Measurements from ENCODE around the gene TRIM66.
"Not testable (repeated sequence)": the region's sequence is repeated elsewhere in the genome, so short reads cannot be mapped to it uniquely, and the experiment has no call there.

Gene TRIM66

DNA sequence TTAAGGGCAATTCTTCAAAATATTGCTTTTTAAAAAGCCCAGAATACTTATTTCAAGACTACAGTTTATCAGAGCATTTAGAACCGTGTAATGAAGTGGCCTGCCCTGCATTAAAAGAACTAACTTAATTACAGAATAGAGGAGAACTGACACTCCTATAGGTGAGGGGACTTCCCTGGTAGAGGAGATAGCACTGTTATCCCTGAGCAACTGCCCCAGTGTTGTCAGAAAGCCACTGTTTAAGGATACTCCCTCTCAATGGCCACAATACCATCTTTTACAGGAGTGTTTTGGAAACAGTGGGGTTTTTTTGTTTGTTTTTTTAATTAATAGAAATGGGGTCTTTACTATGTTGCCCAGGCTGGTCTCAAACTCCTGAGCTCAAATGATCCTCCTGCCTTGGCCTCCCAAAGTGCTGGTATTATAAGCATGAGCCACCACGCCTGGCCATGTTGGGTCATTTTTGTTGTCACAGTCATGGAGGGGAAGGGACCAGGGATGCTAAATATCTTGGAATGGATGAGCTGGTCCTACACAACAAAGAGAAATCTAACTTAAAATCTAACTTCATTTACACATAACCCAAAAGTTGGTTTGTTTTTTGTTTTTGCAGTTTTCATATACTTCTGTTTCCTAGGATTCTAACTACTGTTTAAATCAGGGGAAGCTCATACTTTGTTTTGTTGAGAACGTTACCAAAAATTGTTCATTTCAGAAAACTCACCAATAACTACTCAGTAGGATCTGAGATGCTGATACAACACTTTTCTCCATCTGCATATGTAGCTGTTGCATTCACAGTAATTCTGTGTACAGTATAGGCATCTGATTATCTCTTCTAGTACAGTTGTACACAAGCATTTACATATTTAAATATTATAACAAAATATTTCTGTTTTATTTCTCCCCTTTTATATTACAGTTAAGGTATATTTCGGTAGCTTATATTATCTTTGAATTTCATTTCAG is 8.2 kb upstream of the TRIM66 start:
- DNase-seq (ENCODE audit: low read depth) = no peak

DNA sequence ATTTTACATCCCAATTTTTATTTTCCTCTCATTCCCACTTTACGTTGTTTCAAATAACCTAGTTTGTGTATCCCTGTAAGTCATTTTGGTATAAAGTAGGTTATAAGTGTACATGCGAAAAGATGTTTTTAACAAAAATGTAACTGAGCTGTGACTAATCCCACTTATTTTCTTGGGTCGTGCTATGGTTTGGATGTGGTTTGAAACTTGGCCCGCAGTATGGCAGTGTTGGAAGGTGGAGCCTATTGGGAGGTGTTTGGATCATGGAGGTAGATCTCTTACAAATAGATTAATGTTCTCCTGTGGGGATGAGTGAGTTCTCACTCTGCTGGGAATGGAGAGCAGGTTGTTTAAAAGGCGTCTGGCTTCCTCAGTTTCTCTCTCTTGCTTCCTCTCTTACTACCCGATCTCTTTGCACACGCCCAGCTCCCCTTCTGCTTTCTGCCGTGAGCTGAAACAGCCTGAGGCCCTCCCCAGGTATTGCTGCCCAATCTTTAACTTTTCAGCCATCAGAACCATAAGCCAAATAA is 7.3 kb upstream of the TRIM66 start:
- DNase-seq (ENCODE audit: low read depth) = no peak

DNA sequence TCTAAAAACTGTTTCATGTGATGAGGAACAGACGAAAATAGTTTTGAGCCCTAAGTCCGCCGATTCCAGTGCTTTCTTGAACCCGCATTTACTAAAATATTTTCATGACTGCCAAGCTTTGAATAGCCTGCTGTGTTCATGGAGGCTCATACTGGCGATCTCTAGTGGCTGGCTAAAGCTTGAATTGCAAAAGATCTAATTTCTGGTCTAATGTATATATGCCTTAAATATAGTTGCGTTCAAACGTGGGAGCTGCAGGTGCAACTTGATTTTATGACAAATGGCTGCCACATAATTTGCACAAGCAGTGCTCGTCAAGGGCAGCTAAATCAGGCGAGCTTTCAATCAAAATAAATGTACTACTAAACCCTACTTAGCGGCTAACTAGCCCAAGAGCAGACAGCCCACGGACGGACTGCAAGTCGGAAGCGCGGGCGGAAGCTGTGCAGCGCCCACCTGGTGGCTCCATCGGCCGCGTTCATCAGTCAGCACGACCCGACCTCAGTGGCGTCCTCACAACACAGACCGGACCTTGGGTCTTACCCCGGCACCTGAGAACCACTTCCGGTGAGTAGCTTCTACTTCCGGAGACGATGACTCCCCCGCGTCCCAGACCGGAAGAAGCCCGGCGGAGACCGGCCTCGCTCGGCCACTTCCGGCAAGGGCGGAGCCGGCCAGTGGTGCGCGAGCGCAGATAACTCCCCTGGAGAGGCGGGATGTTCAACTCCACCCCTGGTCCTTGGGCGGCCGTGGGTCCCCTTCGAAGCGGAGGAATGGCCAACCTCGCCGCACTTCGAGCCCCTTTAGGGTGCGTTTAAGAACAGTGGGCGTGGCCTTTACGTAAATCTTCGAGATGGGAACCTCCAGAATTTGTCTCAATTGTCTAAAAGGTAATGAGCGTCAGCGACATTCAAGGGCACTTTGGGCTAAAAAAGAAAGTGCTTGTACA is 6.2 kb upstream of the TRIM66 start:
- peak; percentile 95 for DNase-seq (ENCODE audit: low read depth)

DNA sequence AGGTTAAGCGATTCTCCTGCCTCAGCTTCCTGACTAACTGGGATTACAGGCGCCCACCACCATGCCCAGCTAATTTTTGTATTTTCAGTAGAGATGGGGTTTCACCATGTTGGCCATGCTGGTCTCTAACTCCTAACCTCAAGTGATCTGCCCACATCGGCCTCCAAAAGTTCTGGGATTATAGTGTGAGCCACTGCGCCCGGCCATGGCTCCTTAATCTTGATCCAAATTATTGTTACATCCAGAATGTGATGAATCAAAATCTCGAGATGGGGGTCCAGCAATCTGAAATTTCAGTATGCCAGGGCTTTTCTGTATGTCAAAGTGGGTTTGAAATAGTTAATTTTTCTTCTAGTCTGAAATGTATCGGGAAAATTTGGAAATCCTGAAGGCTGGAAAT is 3.9 kb upstream of the TRIM66 start:
- no peak for DNase-seq (ENCODE audit: low read depth)

DNA sequence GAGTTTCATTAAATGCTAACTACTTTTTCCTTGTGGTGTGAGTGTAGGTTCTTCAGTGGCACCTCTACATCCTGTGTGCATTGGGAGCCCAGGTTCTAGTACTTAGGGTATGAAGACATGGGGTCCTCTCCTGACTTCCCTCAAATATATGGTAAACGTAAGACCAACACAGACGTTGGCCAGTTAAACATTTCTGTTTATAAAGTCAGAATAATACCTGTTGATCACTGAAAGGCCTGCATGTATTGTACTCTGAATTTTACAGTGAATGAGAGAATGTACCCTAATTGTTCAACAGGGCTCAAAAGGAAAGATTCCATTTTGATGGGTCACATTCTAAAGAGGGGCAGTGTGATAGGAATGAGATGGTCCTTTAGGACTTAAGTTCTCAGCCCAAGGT is 3.4 kb upstream of the TRIM66 start:
- DNase-seq (ENCODE audit: low read depth) = no peak

DNA sequence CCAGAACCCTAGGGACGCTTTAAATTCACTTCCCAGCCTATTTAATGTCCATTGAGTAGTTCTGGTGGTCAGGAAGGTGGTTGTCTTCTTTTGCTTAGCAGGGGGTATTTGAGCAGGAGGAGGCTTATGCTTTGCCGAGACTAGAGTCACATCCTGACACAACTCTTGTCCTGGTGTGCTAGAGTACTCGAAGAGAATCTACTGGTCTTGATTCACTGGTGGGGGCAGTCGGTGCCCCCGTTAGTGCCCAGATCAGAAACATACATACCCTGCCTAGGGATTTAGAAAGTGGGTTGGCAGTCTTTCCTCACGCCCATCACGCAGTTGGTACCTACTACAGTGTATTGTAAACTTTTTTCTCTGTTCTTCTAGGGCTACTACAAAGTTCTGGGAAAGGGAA is 2.8 kb upstream of the TRIM66 start:
- DNase-seq (ENCODE audit: low read depth) = no peak

DNA sequence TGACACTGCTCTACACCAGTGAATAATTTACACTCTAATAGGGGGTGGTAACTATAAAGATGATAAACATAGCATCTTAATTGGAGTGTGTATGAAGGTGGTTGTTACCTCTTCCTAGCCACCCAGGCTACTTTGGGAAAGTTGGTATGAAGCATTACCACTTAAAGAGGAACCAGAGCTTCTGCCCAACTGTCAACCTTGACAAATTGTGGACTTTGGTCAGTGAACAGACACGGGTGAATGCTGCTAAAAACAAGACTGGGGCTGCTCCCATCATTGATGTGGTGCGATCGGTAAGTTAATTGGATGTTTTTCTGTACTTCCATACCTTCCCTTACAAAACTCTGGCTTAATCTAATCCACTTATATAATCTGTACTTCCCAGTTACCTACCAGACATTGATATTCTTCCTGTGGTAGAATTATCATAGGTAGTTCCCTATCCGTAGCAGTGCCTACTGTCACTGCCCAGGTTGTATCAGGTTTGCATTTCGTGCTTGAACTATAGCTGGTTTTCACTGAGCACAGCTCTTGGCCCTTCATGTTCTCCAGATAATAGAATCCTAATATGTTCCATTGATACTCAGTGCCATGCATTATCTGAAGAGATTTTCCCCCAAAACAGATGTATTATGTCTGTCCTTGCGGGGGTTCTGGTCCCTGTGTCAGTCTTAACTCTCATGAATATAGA is 2.3 kb upstream of the TRIM66 start:
- no peak for DNase-seq (ENCODE audit: low read depth)

DNA sequence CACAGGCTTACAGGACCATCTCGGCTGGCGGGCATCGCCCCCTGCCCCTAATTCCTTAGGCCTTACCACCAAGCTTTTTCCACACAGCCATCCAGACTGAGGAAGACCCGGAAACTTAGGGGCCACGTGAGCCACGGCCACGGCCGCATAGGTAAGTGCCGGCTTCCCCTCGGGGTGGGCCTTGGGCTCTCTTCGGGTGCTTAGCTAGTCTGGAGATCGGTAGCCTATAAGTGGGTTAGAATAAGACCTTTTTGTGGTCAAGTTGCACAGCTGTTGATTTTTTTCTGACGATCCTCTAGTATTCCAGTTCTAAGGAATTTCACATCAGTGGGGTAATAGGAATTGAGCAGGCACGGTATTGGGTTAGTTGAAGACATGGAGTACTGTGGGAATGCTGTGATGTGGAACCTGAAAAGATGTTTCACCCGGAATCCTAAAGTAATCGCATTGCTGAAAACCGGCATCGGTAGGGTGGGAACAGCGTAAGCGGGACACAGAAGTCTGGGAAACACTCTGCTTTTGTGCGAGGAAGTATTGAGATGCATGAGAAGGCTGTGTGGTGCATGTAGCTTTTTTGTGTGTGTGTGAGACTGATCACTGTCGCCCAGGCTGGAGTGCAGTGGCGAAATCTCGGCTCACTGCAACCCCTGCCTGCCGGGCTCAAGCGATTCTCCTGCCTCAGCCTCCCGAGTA is 796 bp upstream of the TRIM66 start:
- DNase-seq (ENCODE audit: low read depth) = no peak

DNA sequence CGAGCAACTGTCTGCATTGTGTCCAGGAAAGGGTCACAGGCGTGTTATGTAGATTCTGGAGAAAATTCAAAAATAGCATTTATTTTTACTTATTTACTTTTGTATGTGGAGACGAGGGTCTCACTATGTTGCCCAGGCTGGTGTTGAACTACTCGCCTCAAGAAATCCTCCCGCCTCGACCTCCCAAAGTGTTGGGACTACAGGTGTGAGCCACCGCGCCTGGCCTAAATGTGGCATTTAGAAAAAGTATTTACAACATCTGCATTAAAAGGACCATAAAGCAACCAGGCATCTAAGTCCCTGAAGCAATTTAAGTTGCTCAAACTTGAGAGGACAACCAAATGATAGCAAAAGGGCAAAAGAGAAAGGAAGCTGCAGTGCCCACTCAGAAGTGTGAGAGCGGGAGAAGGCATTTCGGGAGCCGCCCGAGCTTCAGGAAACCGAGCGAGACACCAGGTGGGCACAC is 595 bp downstream of the TRIM66 start:
- DNase-seq (ENCODE audit: low read depth) = no peak

DNA sequence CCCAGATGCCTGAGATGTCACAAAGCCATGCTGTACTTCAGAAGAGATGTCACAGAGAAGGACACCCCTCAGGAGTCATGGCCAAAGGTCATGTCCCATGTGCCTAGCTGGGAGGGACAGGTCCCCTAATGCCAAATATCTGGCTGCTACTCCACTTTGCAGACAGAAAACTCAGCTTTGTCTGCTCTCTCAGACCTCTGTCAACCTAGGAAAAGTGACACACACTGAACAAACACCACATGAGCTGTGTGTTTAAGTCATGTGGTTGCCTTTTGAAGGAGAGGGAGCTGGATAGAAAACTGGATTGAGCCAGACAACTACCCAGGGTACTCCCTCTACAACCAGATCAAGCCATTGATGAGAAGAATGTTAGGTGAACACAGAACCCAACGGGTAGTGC is 3.5 kb downstream of the TRIM66 start:
- no peak for DNase-seq (ENCODE audit: low read depth)

DNA sequence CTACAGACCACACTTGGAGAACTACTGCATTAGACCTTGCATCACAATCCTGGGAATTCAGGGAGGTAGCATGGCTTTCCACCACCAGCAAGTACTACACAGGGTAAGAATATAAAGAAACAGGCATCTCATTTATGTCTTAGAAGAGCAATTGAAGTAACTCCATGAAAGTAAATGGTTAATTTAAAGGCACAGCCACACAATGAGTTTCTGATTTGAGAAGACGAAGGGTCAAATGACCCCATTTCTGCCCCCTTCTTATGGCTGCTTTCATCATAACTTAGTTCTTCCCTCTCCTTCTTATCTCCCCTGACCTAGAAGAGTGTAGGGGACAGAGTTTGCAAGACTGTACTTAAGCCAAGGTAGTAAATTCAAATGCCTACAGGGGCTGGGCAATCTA is 6.0 kb downstream of the TRIM66 start:
- DNase-seq (ENCODE audit: low read depth) = no peak

DNA sequence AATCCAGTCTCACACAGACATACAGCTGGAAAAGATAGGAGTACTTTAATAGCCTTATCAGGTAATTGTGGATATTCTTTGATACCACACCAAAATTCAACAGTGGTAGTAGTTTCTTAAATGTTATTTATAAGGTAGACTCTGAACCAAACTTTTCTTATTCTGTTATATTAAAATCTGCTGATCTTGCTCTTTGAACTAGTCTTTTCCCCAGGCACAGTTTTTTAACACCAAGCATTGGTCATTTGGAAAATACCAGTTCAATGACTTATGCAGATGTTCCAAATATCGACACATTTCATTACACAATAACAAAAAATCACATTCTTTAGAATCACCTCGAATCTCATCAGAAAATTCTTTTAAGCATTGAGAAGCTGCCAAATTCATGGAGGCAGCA is 7.6 kb downstream of the TRIM66 start:
- DNase-seq (ENCODE audit: low read depth) = no peak

DNA sequence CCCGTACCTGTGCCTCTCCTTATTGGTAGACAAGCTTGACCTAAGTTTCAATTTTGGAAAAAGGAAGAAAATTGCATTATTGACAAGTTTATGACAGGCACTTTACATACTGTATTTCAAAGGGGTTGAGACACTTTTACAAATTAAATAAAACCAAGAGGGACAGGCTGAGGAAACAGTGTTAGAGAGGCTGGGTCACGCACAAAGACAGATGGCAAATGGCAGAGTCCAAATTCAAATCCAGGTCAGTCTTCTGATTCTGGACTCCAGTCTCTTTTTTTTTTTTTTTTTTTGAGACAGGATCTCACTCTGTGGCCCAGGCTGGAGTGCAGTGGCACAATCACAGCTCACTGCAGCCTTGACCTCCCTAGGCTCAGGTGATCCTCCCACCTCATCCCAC is 10.1 kb downstream of the TRIM66 start:
- DNase-seq (ENCODE audit: low read depth) = no peak

DNA sequence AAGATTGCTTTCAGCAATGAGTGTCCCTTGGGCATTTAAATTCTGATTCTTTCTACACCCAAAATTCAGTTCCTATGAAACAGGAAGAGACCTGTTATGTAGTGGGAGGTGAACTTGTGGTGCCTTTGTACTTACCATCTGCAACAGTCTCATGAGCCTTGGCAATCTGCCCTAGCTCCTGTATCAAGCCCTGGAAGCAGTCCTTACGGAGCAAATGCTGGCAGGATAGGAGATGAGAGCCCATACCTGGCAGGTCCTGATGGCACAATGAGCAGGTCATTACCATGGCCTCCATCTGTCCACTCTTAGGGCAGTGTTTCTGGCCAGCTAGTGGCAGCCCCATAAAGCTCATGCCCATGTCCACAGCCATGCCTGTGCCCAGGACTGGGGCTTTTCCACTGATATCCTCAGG is 10.8 kb downstream of the TRIM66 start:
- DNase-seq (ENCODE audit: low read depth) = no peak

DNA sequence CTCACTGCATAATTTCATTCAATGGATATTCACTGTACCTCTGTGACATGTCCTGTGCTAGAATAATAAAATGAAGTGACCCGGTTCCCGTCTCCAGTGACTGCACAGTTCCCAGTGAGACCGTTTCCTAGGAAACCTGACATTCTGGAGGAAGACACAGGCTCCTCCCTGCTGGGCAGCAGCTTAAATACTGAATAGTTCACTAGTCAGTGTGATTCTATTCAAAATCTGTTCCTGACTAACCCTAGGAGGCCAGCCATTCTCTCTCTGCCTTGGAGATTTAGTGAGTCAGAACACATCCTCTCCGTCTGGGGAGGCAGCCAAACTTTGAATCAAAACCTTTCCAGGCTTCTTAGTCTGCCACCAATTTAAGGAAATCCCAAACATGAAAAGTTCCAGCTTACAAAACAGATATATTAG is 11.3 kb downstream of the TRIM66 start:
- DNase-seq (ENCODE audit: low read depth) = peak; percentile 77

DNA sequence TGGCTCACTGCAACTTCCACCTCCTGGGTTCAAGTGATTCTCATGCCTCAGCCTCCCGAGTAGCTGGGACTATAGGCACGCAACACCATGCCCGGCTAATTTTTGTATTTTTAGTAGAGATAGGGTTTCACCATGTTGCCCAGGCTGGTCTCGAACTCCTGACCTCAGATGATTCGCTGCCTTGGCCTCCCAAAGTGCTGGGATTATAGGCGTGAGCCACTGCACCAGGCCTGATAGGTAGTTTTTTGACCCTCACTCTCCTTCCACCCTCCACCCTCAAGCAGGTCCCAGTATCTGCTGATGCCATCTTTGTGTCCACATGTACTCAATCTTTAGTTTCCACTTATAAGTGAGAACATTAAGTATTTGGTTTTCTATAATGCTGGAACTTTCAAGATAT is 12.4 kb downstream of the TRIM66 start:
- not testable (repeated sequence) for DNase-seq (ENCODE audit: low read depth)

DNA sequence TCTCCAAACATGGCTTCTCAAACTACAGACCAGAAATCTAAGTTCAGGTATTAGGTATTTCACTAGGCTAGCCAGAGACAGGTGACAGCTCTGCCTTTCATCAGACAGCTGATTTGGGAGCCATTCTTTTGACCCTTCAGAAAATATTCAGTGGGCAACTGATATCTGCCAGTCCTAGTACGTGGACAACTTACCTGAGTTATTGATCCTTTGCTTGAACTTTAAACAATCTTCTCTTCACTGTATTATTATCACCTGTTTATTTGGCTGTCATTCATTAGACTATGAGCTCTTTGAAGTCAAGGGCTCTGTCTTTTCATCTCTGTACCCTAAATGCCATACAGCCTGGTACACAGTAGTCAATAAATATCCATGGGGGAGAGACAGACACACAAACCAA is 17.2 kb downstream of the TRIM66 start:
- no peak for DNase-seq (ENCODE audit: low read depth)

DNA sequence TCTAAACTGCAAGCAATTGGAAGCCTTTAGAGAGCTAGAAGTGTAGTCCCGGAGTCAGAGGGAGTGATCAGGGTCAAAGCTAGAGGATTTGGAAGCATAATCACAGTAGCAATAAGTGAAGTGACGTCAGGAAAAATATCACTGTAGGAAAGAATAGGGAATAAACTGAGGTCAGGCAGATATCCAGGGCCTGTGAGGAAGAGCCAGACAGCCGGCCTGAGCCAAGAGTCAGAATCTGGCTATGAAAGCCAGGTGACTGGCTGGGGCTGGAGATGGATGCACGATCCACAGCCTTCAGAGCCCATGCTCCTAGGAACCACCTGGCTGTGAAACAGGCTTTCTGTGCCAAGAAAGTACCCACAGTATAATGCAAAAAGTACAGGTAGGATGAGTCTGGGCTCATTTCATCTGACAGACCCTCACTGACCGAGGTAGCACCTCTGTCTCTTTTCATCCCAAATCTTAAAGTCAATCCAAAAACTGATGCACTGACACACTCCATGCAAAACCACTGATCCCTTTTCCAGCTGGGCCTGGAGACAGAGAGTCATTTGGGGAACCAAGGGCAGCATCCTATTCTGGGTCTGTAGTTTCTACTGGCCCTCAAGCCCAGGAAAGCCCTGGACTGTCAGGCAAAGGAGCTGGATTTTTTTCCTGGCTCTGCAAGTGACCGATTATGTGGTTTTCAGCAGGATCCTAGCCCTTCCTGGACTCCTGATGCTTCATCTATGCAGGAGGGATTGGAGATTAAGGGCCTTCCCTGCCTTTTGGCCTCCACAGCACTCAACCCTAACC is 21.3 kb downstream of the TRIM66 start:
- DNase-seq (ENCODE audit: low read depth) = no peak

DNA sequence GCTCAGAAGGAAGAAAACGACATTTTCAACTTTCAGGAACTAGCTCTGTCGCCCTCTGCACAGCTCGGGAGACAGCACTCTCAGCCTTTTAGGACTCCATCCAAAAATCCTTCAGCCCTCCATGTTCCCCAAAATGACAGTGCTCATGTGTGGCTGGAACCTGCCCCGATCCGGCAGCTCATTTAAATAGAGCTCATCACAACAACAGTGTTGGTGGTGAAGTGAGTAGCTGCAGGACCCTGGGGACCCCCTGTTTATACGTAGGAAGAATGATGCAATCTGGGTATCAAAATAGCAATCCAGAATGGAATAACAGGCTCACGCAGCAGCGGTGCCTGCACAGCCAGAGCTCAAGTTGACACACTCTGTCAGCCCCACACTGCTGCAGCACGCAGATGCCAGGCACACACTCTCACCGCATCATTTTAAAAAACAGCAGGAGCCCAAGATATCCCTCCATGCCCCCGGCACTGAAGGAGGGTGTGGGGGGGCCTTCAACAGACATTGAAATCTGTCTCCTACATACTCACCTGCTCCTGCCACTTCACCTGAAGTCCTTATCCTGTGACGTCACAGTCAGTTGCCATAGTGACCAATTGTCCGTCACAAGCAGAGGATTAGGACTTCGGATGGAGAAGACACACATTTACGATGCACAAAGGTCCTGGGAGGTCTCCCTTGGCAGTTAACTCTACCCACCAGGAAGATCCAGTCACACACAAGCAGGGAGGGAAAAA is 24.0 kb downstream of the TRIM66 start:
- no peak for DNase-seq (ENCODE audit: low read depth)

DNA sequence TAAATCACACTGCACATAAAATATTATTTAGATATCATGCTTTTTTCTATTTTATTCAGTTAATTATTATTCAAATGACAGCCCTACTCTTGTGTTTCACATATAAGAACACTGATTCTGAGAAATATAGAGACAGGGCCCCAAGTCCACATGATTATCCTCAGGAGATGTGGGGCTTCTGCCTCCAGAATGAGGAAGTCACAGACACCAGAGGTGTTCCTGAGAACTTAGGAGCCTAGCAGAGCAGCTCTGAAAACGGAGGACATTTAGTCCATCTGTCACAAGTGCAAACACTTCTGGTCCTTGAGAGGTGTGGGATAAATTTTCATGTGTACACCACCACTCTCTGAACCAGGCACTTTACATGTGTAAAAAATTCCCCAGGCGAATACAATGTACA is 26.2 kb downstream of the TRIM66 start:
- DNase-seq (ENCODE audit: low read depth) = no peak
